ENCODE measurements around the gene RMI2. TPM values are rescaled to one million over a fixed set of nuclear protein-coding genes. Genes with fewer than 3 reads are reported as not detected.

RMI2 gene
- total RNA-seq, 1 experiment from 2014 or later: 11.1 TPM

- intact Hi-C loops (cut with micrococcal nuclease; ENCODE audit: unreplicated experiment) (no loop called here), in situ Hi-C loops (cut with HindIII; ENCODE audit: low pct_unique_long_range_greater_than_20kb, low sequenced_read_pairs) (no loop called here)
- H3K36me3 ChIP-seq (ENCODE audit: control insufficient read depth, insufficient read depth, low read length): no peaks in the 10 kb centered on the region
- H3K27ac ChIP-seq (ENCODE audit: low read length): peak overlapping the region; percentile 67
- peak overlapping the region in 1 of 2 experiments; percentile 28; a peak in 2 of 4 replicates for H3K4me3 ChIP-seq (ENCODE audit: low read depth in 2 of 2, low read length in 2 of 2)
- H3K4me1 ChIP-seq (ENCODE audit: control insufficient read depth, insufficient read depth, low read length): peaks cover 27% of the 10 kb centered on the region
- ChIA-PET CTCF (interaction anchor here (0.8 kb wide), 1 partner anchor 364 kb away, joined by 3 read pairs; no protein-coding TSS in a partner anchor), POLR2A (no interaction called here)
- DNase-seq (ENCODE audit: low read depth, low spot score) (no peak), ATAC-seq (peak; percentile 37)
- H3K9me3 ChIP-seq (ENCODE audit: control insufficient read depth, insufficient read depth, low read depth, low read length): no peaks in the 10 kb centered on the region
- no peak for TF ChIP-seq CTCF (IDR thresholded peaks at IDR 0.05)
- no TSS peak for BruUV-seq (replicated peaks)
- H3K27me3 ChIP-seq (ENCODE audit: control insufficient read depth, insufficient read depth, low read length): no peaks in the 10 kb centered on the region
Observed at GRCh38 chr16:11329071-11329491, 16.2 kb upstream of the RMI2 start.

DNA sequence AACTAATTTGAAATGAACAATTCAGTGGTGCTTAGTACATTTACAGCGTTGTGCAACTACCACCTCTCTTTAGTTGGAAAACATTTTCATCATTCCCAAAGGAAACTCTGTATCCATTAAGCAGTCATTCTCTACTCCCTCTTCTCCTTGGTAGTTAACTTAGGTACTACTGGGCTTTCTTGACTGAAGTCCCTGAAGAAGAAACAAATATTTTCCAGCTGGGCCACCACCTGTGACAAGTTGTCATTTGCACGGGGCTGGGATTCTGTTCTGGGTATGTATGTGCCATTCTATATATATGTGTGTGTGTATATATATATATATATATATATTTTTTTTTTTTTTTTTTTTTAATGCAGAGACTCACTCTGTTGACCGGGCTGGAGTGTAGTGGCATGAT is 15.4 kb upstream of the RMI2 start:
- Histone ChIP-seq H3K27me3 (ENCODE audit: control insufficient read depth, insufficient read depth, low read length) (no peaks in the 10 kb centered on the region), H3K4me1 (ENCODE audit: control insufficient read depth, insufficient read depth, low read length) (peaks cover 27% of the 10 kb centered on the region), H3K9me3 (ENCODE audit: control insufficient read depth, insufficient read depth, low read depth, low read length) (no peaks in the 10 kb centered on the region), H3K27ac (ENCODE audit: low read length) (peak overlapping the region; percentile 67; the same call in 1 of the 2 replicates), H3K36me3 (ENCODE audit: control insufficient read depth, insufficient read depth, low read length) (no peaks in the 10 kb centered on the region), H3K4me3 (ENCODE audit: low read depth in 2 of 2, low read length in 2 of 2) (no peak overlapping the region)
- in situ Hi-C loops (cut with HindIII; ENCODE audit: low pct_unique_long_range_greater_than_20kb, low sequenced_read_pairs) (no loop called here), intact Hi-C loops (cut with micrococcal nuclease; ENCODE audit: unreplicated experiment) (no loop called here)
- TF ChIP-seq SIN3A (IDR thresholded peaks at IDR 0.05; ENCODE audit: borderline replicate concordance, insufficient read depth, low read depth, low read length): no peak
- TF ChIP-seq CTCF (IDR thresholded peaks at IDR 0.05): no peak
- TF ChIP-seq TCF7L2 (IDR thresholded peaks at IDR 0.05; ENCODE audit: low read depth, low read length): no peak
- no peak for TF ChIP-seq POLR2AphosphoS5 (IDR thresholded peaks at IDR 0.05; ENCODE audit: low read depth, low read length)
- TF ChIP-seq REST (IDR thresholded peaks at IDR 0.05; ENCODE audit: insufficient read depth in 1 of 2, low read depth in 2 of 2, low read length in 1 of 2): no peak
- ChIA-PET CTCF (interaction anchor here (0.8 kb wide), 1 partner anchor 364 kb away, joined by 3 read pairs; no protein-coding TSS in a partner anchor), POLR2A (interaction anchor here (0.6 kb wide), 1 partner anchor 66 kb away, joined by 6 read pairs; no protein-coding TSS in a partner anchor)
- ATAC-seq: no peak
- no TSS peak for BruUV-seq (replicated peaks)
- no peak for DNase-seq (ENCODE audit: low read depth, low spot score)
